Thoracic aorta (tissue), 2 donors: Measurements from ENCODE around the gene TTBK1. TPM values are rescaled to one million over a fixed set of nuclear protein-coding genes. Genes with fewer than 3 reads are reported as not detected.

ENCODE experiments used
- ATAC-seq: fragments of 150-250 bp; one replicate; pipeline ENCODE4 v1.8.0; 2017; ENCODE audit warnings: low read depth; ENCODE audit not compliant: insufficient number of reproducible peaks, low FRiP score
- DNase-seq: peaks from one replicate; pipeline ENCODE4 v3.0.0-alpha.2; 2020; ENCODE audit warnings: low spot score
- H3K27ac ChIP-seq, 2 donors: fragments of 200-600 bp; sonication (generic); 1 replicate in 1 of 2; 2 replicates in 1 of 2; pipeline ENCODE4 v1.5.1; 2016; ENCODE audit warnings: mild to moderate bottlenecking in 2 of 2, moderate library complexity in 2 of 2
- H3K27me3 ChIP-seq: fragments of 200-600 bp; sonication (generic); replicated peaks from 2 replicates; pipeline ENCODE4 v1.6.0; 2016; ENCODE audit warnings: mild to moderate bottlenecking; ENCODE audit not compliant: insufficient read depth
- H3K36me3 ChIP-seq: fragments of 200-600 bp; sonication (generic); one replicate; pipeline ENCODE4 v1.5.1; 2016
- H3K4me1 ChIP-seq, 2 donors: fragments of 200-600 bp; sonication (generic); 1 replicate in 1 of 2; 2 replicates in 1 of 2; pipeline versions ENCODE4 v1.5.1 to v1.6.0; 2016; ENCODE audit warnings: low read depth in 2 of 2, mild to moderate bottlenecking in 1 of 2; ENCODE audit not compliant: control insufficient read depth in 1 of 2
- H3K4me3 ChIP-seq: fragments of 200-600 bp; sonication (generic); 2 replicates; pipeline ENCODE4 v1.5.1; 2016; ENCODE audit warnings: mild to moderate bottlenecking
- H3K9me3 ChIP-seq: fragments of 200-600 bp; sonication (generic); 2 replicates; pipeline ENCODE4 v1.5.1; 2016
- total RNA-seq, 2 donors: library from RNA; depleted of rRNA; stranded (reverse); fragments of >200 nt; gene quantifications; one replicate each; pipeline versions ENCODE4 v1.1.0 to v1.2.3, GENCODE V29; 2016
- TF ChIP-seq, protein P1 (sequence below): fragments of 200-600 bp; sonication (generic); IDR thresholded peaks from one replicate; pipeline ENCODE4 v1.5.1; 2019; ENCODE audit warnings: antibody characterized with exemption

TTBK1 gene
- total RNA-seq, 2 donors from 2014 or later, result not detected

DNA sequence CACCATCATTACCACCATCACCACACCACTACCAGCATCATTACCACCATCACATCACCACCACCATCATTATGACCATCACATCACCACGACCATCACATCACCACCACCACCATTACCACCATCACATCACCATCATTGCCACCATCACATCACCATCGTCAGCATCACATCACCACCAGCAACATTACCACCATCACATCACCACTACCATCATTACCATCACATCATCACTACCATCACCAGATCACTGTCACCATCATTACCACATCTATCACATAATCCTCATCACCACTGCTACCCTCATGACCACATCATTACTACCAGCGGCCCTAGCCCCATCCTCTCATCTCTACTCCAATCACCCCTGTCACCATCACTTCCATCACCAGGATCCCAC is 51.3 kb downstream of the TTBK1 start:
- Histone ChIP-seq H3K36me3 (no peaks in the 10 kb centered on the region), H3K9me3 (no peaks in the 10 kb centered on the region), H3K27me3 (no peaks in the 10 kb centered on the region), H3K27ac (no peak overlapping the region), H3K4me3 (no peak overlapping the region), H3K4me1 (no peaks in the 10 kb centered on the region)
- no peak for ATAC-seq
- TF ChIP-seq, protein P1, sequence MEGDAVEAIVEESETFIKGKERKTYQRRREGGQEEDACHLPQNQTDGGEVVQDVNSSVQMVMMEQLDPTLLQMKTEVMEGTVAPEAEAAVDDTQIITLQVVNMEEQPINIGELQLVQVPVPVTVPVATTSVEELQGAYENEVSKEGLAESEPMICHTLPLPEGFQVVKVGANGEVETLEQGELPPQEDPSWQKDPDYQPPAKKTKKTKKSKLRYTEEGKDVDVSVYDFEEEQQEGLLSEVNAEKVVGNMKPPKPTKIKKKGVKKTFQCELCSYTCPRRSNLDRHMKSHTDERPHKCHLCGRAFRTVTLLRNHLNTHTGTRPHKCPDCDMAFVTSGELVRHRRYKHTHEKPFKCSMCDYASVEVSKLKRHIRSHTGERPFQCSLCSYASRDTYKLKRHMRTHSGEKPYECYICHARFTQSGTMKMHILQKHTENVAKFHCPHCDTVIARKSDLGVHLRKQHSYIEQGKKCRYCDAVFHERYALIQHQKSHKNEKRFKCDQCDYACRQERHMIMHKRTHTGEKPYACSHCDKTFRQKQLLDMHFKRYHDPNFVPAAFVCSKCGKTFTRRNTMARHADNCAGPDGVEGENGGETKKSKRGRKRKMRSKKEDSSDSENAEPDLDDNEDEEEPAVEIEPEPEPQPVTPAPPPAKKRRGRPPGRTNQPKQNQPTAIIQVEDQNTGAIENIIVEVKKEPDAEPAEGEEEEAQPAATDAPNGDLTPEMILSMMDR, result no peak
- DNase-seq, result no peak

DNA sequence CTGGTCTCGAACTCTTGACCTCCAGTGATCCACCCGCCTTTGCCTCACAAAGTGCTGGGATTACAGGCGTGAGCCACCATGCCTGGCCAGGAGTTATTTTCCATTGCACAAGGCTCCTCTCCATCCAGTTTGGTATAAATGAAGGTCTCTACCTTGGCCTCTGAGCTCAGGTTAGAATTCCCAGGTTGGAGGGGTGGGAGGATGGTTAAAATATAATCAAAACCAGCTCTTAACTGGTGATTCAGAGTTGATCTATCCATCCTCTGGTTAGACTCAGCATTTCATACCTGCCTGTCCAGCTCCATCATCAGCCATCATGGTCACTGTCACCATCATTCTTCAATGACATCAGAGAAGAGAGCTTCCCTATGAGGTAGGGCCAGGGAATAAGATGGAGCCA is 52.2 kb downstream of the TTBK1 start:
- Histone ChIP-seq H3K4me1 (no peaks in the 10 kb centered on the region), H3K9me3 (no peaks in the 10 kb centered on the region), H3K27me3 (no peaks in the 10 kb centered on the region), H3K4me3 (no peak overlapping the region), H3K27ac (no peak overlapping the region), H3K36me3 (no peaks in the 10 kb centered on the region)
- no peak for ATAC-seq
- DNase-seq, result no peak
- TF ChIP-seq, protein P1, result no peak

DNA sequence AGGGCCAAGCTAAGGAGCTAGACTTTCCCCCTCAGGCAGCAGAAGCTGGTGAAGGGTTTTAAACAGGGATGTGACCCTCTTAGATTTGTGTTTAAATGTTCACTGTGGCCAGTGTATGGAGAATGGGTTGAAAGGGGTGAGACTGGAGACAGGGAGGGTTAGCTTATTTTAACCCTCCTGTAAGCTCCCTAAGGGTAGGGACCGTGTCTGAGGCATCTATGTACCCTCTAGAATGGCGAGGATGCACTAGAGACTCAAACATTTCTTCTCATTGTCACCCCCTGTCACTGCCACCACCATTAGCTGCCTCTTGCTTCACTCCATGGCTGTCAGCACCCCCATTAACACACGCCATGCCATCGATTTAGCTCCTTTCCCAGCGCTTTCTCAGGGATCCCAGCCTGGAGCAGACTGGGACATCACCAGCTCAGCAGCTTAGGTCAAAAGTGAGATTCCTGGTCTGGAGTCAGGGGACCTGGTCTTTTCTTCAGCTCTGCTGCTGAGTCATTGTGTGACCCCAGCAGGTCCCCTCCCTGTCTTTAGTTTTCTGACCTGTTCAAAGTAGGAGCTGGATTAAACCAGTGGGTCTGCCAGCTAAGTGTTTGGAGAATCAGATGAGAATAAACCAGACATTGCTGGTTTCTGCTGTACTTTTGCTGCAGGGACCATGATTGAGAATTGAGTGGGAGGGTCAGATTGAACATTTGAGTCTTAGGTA is 53.7 kb downstream of the TTBK1 start:
- TF ChIP-seq, protein P1, result no peak
- no peak for DNase-seq
- no peak for ATAC-seq

DNA sequence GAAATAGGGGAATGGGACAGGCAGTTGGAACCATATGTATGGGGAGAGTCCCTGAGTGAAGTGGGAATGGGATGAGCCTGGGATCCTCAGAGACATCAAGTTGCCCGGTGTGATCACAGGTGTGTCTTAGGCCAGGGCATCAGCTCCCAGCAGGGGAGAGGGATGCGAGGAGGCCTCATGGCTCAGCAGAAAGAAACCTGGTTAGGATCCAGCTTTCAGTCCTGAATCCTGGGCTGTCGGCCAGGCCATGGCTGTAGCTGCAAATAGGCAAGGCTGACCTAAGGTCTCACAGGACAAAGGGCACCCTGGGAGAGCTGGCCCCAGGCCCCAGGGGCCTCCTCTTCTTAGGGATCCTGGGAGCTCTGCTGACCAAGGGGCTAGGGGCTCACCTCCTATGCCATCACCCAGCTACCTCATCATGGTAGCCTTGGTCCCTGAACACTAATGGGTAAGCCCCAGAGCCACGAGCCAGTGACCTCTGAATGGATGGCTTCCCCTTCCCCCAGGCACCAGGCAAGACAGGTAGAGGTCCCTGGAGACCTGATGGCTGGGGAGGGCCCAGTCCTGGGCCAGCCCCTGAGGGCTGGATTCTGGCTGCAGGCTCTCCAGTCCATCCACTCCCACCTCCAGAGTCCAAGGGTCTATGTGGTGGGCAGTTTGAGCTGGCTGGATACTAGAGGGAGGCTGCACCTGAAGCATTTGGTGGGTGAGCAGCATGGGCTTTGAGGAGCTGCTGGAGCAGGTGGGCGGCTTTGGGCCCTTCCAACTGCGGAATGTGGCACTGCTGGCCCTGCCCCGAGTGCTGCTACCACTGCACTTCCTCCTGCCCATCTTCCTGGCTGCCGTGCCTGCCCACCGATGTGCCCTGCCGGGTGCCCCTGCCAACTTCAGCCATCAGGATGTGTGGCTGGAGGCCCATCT is 54.6 kb downstream of the TTBK1 start, which contains the start of gene SLC22A7:
Gene SLC22A7, plus strand, starts transcription at position 617 of the 921 bp plus-strand sequence. Its CDS starts 99 bp downstream, at position 716.
- Histone ChIP-seq H3K27me3 (no peaks in the 10 kb centered on the region), H3K36me3 (no peaks in the 10 kb centered on the region), H3K27ac (no peak within 1 kb of the TSS), H3K9me3 (no peaks in the 10 kb centered on the region), H3K4me3 (no peak within 1 kb of the TSS), H3K4me1 (no peaks in the 10 kb centered on the region)
- no peak for DNase-seq
- TF ChIP-seq, protein P1, result no peak
- ATAC-seq, result no peak

More for the DNA sequence above, 53.7 kb downstream of the TTBK1 start:
- no peaks in the 10 kb centered on the region for H3K36me3 ChIP-seq
- H3K27ac ChIP-seq, result no peak overlapping the region
- H3K4me3 ChIP-seq, result no peak overlapping the region
- no peaks in the 10 kb centered on the region for H3K9me3 ChIP-seq
- no peaks in the 10 kb centered on the region for H3K27me3 ChIP-seq
- H3K4me1 ChIP-seq, result no peaks in the 10 kb centered on the region
